T-helper 9 cell (primary cell): Measurements from ENCODE around the gene DHFR.
"Not testable (repeated sequence)": the region's sequence is repeated elsewhere in the genome, so short reads cannot be mapped to it uniquely, and the experiment has no call there.

Source experiments
- DNase-seq: peaks from one replicate; pipeline ENCODE4 v3.0.0-alpha.2; 2020

The DHFR gene

DNA sequence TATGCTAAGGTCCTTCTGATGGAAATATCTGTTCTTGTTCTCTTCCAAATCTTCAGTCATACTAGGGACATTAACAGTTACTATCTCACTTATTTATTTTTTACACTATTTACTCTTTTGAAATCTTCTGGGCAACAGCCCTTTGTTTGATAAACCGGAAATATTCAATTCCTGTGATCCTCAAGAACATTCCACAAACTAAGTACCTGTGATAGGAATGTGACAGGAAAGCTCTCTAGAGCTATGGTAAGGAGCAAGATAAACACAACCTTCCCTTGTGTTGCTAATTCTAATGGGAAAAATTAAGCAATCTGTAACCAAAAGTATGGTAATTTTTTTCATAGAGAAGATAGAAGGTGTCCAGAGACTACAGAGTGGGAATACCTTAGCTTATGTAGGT, 62.7 kb downstream of the DHFR start:
- DNase-seq, result no peak

DNA sequence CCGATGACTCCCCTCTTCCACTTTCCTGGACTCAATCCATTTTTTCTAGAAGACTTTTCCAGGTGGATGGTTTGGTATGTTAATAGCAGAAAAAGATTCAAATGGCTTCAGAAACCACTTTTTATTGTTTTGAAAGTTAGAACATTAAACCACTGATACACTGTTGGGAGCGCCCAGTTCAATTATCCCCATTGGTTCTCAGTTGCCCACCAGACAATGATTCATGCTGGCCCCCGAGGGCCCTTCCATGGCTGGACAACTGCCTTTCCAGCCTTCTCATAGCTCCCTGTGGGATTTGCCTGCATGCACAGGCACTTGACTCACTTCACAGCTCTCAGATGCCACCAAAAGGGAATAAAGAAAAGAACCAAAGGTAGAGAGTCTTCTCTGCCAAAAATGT, 63.4 kb downstream of the DHFR start:
- DNase-seq, result no peak

DNA sequence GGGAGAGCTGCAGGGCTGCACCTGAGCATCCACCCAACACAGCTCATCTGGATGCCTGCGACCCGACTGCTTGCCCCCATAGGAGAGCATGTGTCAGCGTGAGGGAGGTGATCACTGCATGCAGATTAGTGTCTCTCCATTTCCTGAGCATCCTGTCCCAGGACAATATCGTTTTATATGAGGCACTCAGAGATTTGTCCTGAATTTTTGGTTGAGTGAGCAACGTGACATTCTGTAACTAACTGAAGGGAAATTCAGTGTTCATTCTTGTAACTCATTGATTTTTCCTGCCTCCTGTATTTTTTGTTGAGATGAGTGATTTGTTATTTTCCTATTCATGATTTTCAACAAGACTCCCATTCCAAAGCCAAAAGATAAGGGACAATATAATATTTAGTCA, 64.0 kb downstream of the DHFR start:
- DNase-seq, result no peak

DNA sequence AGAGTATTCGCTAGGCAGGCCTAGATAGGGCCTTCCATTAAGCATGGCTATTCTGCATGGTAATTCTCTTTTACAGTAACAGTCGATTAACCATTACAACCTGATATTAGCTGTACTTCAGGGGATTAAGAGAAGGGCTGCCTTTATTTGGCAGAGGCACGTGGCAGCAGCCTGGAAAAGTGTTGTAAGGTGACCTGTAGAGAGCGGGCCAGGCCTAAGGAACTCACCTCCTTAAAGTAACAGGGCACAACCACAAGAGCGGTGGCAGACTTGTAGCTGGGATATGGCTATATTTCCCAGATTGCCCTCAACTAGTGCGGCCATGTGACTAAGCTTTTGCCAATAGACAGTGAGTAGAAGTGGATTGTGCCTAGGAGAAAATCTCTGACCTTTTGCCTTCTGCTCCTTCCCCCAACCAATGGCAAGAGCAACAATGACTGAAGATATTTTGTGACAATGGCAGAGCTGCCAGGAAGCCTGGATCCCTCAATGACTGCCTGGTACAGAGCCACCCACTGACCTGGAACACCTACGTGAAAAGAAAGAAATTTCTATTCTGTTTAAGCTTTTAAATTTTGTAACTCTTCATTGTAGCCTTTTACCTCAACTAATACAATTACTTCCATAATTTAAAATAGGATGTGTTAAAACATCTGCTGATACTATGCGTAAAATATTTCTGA, 65.8 kb downstream of the DHFR start:
- no peak for DNase-seq

DNA sequence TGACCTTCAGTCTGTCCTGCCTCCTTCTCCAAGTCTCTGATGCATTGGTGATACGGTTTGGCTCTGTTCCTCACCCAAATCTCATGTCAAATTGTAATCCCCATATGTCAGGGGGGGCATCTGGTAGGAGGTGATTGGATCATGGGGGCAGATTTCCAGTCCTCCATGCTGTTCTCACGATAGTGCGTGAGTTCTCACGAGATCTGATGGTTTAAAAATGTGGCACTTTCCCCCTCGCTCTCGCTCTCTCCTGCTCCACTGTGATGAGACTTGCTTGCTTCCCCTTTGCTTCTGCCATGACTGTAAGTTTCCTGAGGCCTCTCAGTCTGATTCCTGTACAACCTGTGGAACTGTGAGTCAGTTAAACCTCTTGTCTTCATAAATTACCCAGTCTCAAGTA, 70.0 kb downstream of the DHFR start:
- no peak for DNase-seq

DNA sequence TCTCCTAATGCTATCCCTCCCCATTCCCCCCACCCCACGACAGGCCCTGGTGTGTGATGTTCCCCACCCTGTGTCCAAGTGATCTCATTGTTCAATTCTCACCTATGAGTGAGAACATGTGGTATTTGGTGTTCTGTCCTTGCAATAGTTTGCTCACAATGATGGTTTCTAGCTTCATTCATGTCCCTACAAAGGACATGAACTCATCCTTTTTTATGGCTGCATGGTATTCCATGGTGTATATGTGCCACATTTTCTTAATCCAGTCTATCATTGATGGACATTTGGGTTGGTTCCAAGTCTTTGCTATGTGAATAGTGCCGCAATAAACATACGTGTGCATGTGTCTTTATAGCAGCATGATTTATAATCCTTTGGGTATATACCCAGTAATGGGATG, 74.5 kb downstream of the DHFR start:
- not testable (repeated sequence) for DNase-seq

DNA sequence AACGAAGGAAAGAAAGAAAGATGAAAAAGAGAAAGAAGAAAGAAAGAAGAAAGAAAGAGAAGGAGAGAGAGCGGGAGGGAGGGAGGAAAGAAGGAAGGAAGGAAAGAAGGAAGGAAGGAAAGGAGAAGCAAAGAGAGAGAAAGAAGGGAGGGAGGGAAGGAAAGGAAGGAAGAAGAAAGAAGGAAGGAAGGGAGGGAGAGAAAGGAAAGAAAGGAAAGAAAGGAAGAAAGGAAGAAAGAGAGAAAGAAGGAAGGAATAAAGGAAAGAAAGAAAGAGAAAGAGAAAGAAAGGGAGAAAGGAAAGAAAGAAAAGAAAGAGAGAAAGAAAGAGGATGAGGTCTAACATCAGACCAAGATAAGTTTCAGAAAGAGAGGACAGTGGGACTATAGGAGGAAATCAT, 75.7 kb downstream of the DHFR start:
- no peak for DNase-seq

DNA sequence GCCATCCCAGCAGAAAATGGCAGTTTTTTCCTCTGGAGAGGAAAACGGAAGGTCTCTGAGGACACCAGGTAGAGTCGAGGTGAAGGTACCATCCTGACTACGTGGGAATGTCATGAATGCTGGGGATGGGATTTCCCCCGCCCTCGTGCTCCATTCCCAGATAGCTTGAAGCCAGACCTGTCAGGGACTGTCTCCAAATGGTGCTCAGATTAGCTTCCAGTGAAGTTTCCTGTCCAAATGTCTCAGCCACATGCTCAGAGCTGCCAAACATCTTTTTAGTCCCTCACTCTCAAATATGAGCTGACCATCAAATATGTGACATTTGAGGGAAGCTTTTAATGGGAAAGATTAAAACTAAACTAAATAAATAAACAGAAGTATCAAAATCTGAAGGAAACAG, 77.1 kb downstream of the DHFR start:
- no peak for DNase-seq

DNA sequence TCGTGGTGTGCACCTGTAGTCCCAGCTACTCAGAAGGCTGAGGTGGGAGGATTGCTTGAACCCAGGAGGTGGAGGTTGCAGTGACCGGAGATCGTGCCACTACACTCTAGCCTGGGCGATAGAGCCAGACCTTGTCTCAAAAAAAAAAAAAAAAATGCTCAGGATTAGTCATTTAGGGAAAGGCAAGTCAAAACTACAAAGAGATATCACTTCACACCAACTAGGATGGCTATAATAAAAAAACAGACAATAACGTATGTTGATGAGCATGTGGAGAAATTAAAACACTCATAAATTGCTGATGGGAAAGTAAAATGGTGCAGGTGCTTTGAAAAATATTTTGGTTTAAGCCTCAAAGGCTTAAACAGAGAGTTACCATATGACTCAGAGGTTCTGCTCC, 78.4 kb downstream of the DHFR start:
- DNase-seq, result no peak
